Neural cell (in vitro differentiated cells): ENCODE results near the gene TRPV2.

Source experiments
- CTCF ChIP-seq: fragments of 450-650 bp; IDR thresholded peaks from 2 replicates; pipeline ENCODE4 v1.5.1; 2014; ENCODE audit warnings: antibody characterized with exemption, mild to moderate bottlenecking, moderate library complexity; ENCODE audit not compliant: poor library complexity, severe bottlenecking
- REST ChIP-seq: IDR thresholded peaks from 2 replicates; pipeline ENCODE4 v1.6.1; 2012; ENCODE audit warnings: borderline replicate concordance

GRCh38 chr17:16425202-16425601, 9.8 kb downstream of the TRPV2 start:
- no peak for TF ChIP-seq CTCF
- no peak for TF ChIP-seq REST
